Loucy (cell line): ENCODE measurements around the gene POLR3G.

Experiments used
- H2AFZ ChIP-seq: fragments of 200-600 bp; sonication (generic); 2 replicates; pipeline ENCODE4 v1.6.0; 2016; ENCODE audit warnings: antibody characterized with exemption, mild to moderate bottlenecking, low read length, moderate library complexity
- H3F3A ChIP-seq: fragments of 200-600 bp; 2 replicates; pipeline ENCODE4 v1.6.0; 2016; ENCODE audit warnings: antibody characterized with exemption, low read depth, mild to moderate bottlenecking
- H3K27me3 ChIP-seq: fragments of 200-600 bp; sonication (generic); 2 replicates; pipeline ENCODE4 v1.6.1; 2014; ENCODE audit warnings: low read length, mild to moderate bottlenecking; ENCODE audit not compliant: insufficient read depth, poor library complexity, severe bottlenecking
- H3K36me3 ChIP-seq: fragments of 200-600 bp; sonication (generic); 2 replicates; pipeline ENCODE4 v1.6.1; 2016; ENCODE audit warnings: low read length; ENCODE audit not compliant: insufficient read depth
- H3K4me1 ChIP-seq: fragments of 200-600 bp; sonication (generic); 2 replicates; pipeline ENCODE4 v1.5.1; 2014; ENCODE audit warnings: low read length, mild to moderate bottlenecking; ENCODE audit not compliant: insufficient read depth, poor library complexity, severe bottlenecking
- H3K4me2 ChIP-seq: fragments of 200-600 bp; sonication (generic); 2 replicates; pipeline ENCODE4 v1.6.0; 2014; ENCODE audit warnings: antibody characterized with exemption, low read length, low read depth, mild to moderate bottlenecking; ENCODE audit not compliant: poor library complexity, severe bottlenecking
- H3K4me3 ChIP-seq: fragments of 200-600 bp; sonication (generic); 2 replicates; pipeline ENCODE4 v1.5.1; 2014; ENCODE audit warnings: low read length, mild to moderate bottlenecking, mixed read lengths; ENCODE audit not compliant: poor library complexity, severe bottlenecking
- H3K79me2 ChIP-seq: fragments of 200-600 bp; sonication (generic); 2 replicates; pipeline ENCODE4 v1.6.1; 2014; ENCODE audit warnings: low read length; ENCODE audit not compliant: insufficient read depth
- H3K9ac ChIP-seq: fragments of 200-600 bp; sonication (generic); 2 replicates; pipeline ENCODE4 v1.6.0; 2014; ENCODE audit warnings: mild to moderate bottlenecking, low read depth, low read length, moderate library complexity; ENCODE audit not compliant: poor library complexity, severe bottlenecking
- H3K9me2 ChIP-seq: fragments of 200-600 bp; sonication (generic); replicated peaks from 2 replicates; pipeline ENCODE4 v1.6.1; 2016; ENCODE audit warnings: low read depth, low read length, mixed read lengths
- H3K9me3 ChIP-seq: fragments of 200-600 bp; sonication (generic); 2 replicates; pipeline ENCODE4 v1.6.1; 2014; ENCODE audit warnings: mild to moderate bottlenecking, antibody characterized with exemption, low read length, low read depth; ENCODE audit not compliant: insufficient read depth
- H4K20me1 ChIP-seq: fragments of 200-600 bp; sonication (generic); 2 replicates; pipeline ENCODE4 v1.6.0; 2014; ENCODE audit warnings: antibody characterized with exemption, low read length, mild to moderate bottlenecking; ENCODE audit not compliant: insufficient read depth, poor library complexity, severe bottlenecking
- CTCF ChIP-seq: fragments of 200-600 bp; sonication (generic); conservative IDR thresholded peaks from 2 replicates; pipeline ENCODE4 v1.5.1; 2014; ENCODE audit warnings: mild to moderate bottlenecking, antibody characterized with exemption, low read length
- EZH2phosphoT487 ChIP-seq: fragments of 200-600 bp; IDR thresholded peaks from 2 replicates; pipeline ENCODE4 v1.6.1; 2018; ENCODE audit warnings: antibody characterized with exemption, mild to moderate bottlenecking, moderate library complexity, borderline replicate concordance

The POLR3G gene

DNA sequence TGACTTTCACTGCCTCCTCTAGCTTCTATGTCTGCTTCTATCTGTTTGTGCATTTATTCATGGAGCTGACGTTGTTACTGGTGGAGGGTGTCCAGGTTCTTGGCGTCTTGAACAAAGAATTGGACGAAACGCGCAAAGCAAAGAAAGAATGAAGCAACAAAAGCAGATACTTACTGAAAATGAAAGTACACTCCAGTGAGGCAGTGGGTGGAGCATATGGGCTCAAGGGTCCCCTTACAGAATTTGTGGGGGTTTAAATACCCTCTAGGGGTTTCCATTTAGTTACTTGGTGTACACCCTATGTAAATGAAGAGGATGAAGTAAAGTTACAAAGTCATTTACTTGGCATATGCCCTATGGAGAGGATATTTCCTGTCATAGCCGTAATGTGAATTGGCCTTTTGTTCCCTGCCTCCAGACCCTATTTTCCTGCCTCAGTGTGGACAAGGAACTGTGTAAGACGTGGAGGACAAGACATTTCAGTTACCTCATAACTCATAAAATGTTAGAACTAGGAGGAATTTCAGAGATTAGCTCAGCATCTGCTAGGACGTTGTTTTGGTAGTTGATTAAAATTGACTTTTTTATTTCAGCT is 3.1 kb downstream of the POLR3G start:
- no peaks in the 10 kb centered on the region for H3K36me3 ChIP-seq
- H3K27me3 ChIP-seq = no peaks in the 10 kb centered on the region
- H3K4me2 ChIP-seq = peak overlapping the region; percentile 72
- H3K9ac ChIP-seq = no peak overlapping the region
- no peaks in the 10 kb centered on the region for H3F3A ChIP-seq
- TF ChIP-seq EZH2phosphoT487 = no peak
- no peak for TF ChIP-seq CTCF
- peak overlapping the region; percentile 46 for H3K4me3 ChIP-seq
- no peaks in the 10 kb centered on the region for H3K9me3 ChIP-seq
- peaks cover 12% of the 10 kb centered on the region for H3K79me2 ChIP-seq
- H2AFZ ChIP-seq = peak overlapping the region; percentile 27; the same call in 1 of the 2 replicates
- no peaks in the 10 kb centered on the region for H3K9me2 ChIP-seq
- H3K4me1 ChIP-seq = peaks cover 24% of the 10 kb centered on the region
- peaks cover under 1% of the 10 kb centered on the region for H4K20me1 ChIP-seq

GRCh38 chr5:90479611-90480385 is 5.1 kb downstream of the POLR3G start:
- H4K20me1 ChIP-seq = no peaks in the 10 kb centered on the region
- no peak overlapping the region for H2AFZ ChIP-seq
- no peaks in the 10 kb centered on the region for H3K9me3 ChIP-seq
- no peaks in the 10 kb centered on the region for H3K36me3 ChIP-seq
- H3K4me1 ChIP-seq = peaks cover 21% of the 10 kb centered on the region
- H3K4me2 ChIP-seq = no peak overlapping the region
- H3K9me2 ChIP-seq = no peaks in the 10 kb centered on the region
- H3K9ac ChIP-seq = no peak overlapping the region
- TF ChIP-seq CTCF = no peak
- no peak for TF ChIP-seq EZH2phosphoT487
- no peak overlapping the region for H3K4me3 ChIP-seq
- no peaks in the 10 kb centered on the region for H3F3A ChIP-seq
- no peaks in the 10 kb centered on the region for H3K27me3 ChIP-seq
- no peaks in the 10 kb centered on the region for H3K79me2 ChIP-seq

- Histone ChIP-seq H3K4me3 (no peak overlapping the region), H3K27me3 (no peaks in the 10 kb centered on the region), H3K4me1 (peaks cover 21% of the 10 kb centered on the region), H3K9ac (no peak overlapping the region), H4K20me1 (no peaks in the 10 kb centered on the region), H3F3A (no peaks in the 10 kb centered on the region), H3K36me3 (no peaks in the 10 kb centered on the region), H3K9me3 (no peaks in the 10 kb centered on the region), H2AFZ (no peak overlapping the region), H3K79me2 (no peaks in the 10 kb centered on the region), H3K9me2 (no peaks in the 10 kb centered on the region), H3K4me2 (no peak overlapping the region)
- no peak for TF ChIP-seq CTCF
- TF ChIP-seq EZH2phosphoT487 = no peak
These were observed 6.0 kb downstream of the POLR3G start for GRCh38 chr5:90480699-90481098.
